Muscle layer of colon (tissue), 2 donors: ENCODE measurements around the gene ANKRD40CL.

Experiments used
- H3K27ac ChIP-seq: one replicate; pipeline ENCODE4 v1.7.0; 2013; ENCODE audit warnings: low read depth, mild to moderate bottlenecking, low read length, moderate library complexity
- H3K27me3 ChIP-seq, 2 donors: one replicate each; pipeline ENCODE4 v1.7.0; 2013; ENCODE audit warnings: low read length in 2 of 2, mild to moderate bottlenecking in 2 of 2; ENCODE audit not compliant: insufficient read depth in 2 of 2, control insufficient read depth in 1 of 2
- H3K36me3 ChIP-seq: one replicate; pipeline ENCODE4 v1.7.0; 2013; ENCODE audit warnings: mild to moderate bottlenecking, low read length; ENCODE audit not compliant: insufficient read depth
- H3K4me1 ChIP-seq: one replicate; pipeline ENCODE4 v1.7.0; 2013; ENCODE audit warnings: mild to moderate bottlenecking, low read length; ENCODE audit not compliant: insufficient read depth
- H3K4me3 ChIP-seq, 2 donors: one replicate each; pipeline ENCODE4 v1.7.0; 2013; ENCODE audit warnings: low read length in 2 of 2, low read depth in 1 of 2, mild to moderate bottlenecking in 1 of 2, moderate library complexity in 1 of 2
- H3K9ac ChIP-seq: one replicate; pipeline ENCODE4 v1.7.0; 2013; ENCODE audit warnings: low read length
- H3K9me3 ChIP-seq: one replicate; pipeline ENCODE4 v1.7.0; 2013; ENCODE audit warnings: mild to moderate bottlenecking, low read length
- donor health status: abdominal sarcoma.
- donor health status: Adenocarcinoma of cecum.

ANKRD40CL gene

GRCh38 chr17:50785946-50786570, 18.7 kb upstream of the ANKRD40CL start:
- H3K9me3 ChIP-seq = no peaks in the 10 kb centered on the region
- peaks cover 12% of the 10 kb centered on the region for H3K4me1 ChIP-seq
- no peaks in the 10 kb centered on the region for H3K36me3 ChIP-seq
- no peak overlapping the region for H3K4me3 ChIP-seq
- no peaks in the 10 kb centered on the region for H3K27me3 ChIP-seq
- H3K27ac ChIP-seq = peak overlapping the region; percentile 29
- H3K9ac ChIP-seq = no peak overlapping the region

- H3K4me3 ChIP-seq = no peak overlapping the region
- H3K9me3 ChIP-seq = no peaks in the 10 kb centered on the region
- no peaks in the 10 kb centered on the region for H3K27me3 ChIP-seq
- H3K36me3 ChIP-seq = no peaks in the 10 kb centered on the region
- H3K4me1 ChIP-seq = peaks cover 12% of the 10 kb centered on the region
- no peak overlapping the region for H3K27ac ChIP-seq
- H3K9ac ChIP-seq = no peak overlapping the region
Measured at GRCh38 chr17:50785126-50785525, 17.8 kb upstream of the ANKRD40CL start.

- no peaks in the 10 kb centered on the region for H3K36me3 ChIP-seq
- H3K4me1 ChIP-seq = peaks cover 12% of the 10 kb centered on the region
- no peaks in the 10 kb centered on the region for H3K9me3 ChIP-seq
- no peak overlapping the region for H3K4me3 ChIP-seq
- no peak overlapping the region for H3K9ac ChIP-seq
- no peaks in the 10 kb centered on the region for H3K27me3 ChIP-seq
- no peak overlapping the region for H3K27ac ChIP-seq
Measured at GRCh38 chr17:50783905-50784304, 16.6 kb upstream of the ANKRD40CL start.

- Histone ChIP-seq H3K27ac (no peak overlapping the region), H3K36me3 (no peaks in the 10 kb centered on the region), H3K9me3 (no peaks in the 10 kb centered on the region), H3K4me3 (no peak overlapping the region), H3K27me3 (no peaks in the 10 kb centered on the region), H3K4me1 (peaks cover 12% of the 10 kb centered on the region), H3K9ac (no peak overlapping the region)
Measured at GRCh38 chr17:50783193-50783660, 15.9 kb upstream of the ANKRD40CL start.

- Histone ChIP-seq H3K9ac (no peak overlapping the region), H3K9me3 (no peaks in the 10 kb centered on the region), H3K4me3 (peak overlapping the region in 1 of 2 donors; percentile 18), H3K36me3 (no peaks in the 10 kb centered on the region), H3K4me1 (peaks cover 11% of the 10 kb centered on the region), H3K27me3 (no peaks in the 10 kb centered on the region), H3K27ac (no peak overlapping the region)
Measured at GRCh38 chr17:50781167-50781566, 13.8 kb upstream of the ANKRD40CL start.

- no peak overlapping the region for H3K27ac ChIP-seq
- no peaks in the 10 kb centered on the region for H3K36me3 ChIP-seq
Measured at GRCh38 chr17:50779747-50780353, 12.5 kb upstream of the ANKRD40CL start.

GRCh38 chr17:50778988-50779387, 11.7 kb upstream of the ANKRD40CL start:
- Histone ChIP-seq H3K9ac (no peak overlapping the region), H3K27ac (no peak overlapping the region), H3K4me1 (no peaks in the 10 kb centered on the region), H3K27me3 (no peaks in the 10 kb centered on the region), H3K36me3 (no peaks in the 10 kb centered on the region), H3K9me3 (no peaks in the 10 kb centered on the region), H3K4me3 (no peak overlapping the region)

More at GRCh38 chr17:50779747-50780353, 12.5 kb upstream of the ANKRD40CL start:
- no peaks in the 10 kb centered on the region for H3K27me3 ChIP-seq
- H3K4me3 ChIP-seq = no peak overlapping the region
- no peaks in the 10 kb centered on the region for H3K4me1 ChIP-seq
- no peak overlapping the region for H3K9ac ChIP-seq
- H3K9me3 ChIP-seq = no peaks in the 10 kb centered on the region

GRCh38 chr17:50778471-50778870, 11.2 kb upstream of the ANKRD40CL start:
- H3K27ac ChIP-seq = no peak overlapping the region
- H3K9me3 ChIP-seq = no peaks in the 10 kb centered on the region
- H3K27me3 ChIP-seq = no peaks in the 10 kb centered on the region
- H3K9ac ChIP-seq = no peak overlapping the region
- H3K4me3 ChIP-seq = no peak overlapping the region
- H3K4me1 ChIP-seq = no peaks in the 10 kb centered on the region
- H3K36me3 ChIP-seq = no peaks in the 10 kb centered on the region

- no peak overlapping the region for H3K4me3 ChIP-seq
- H3K4me1 ChIP-seq = no peaks in the 10 kb centered on the region
- no peaks in the 10 kb centered on the region for H3K9me3 ChIP-seq
Measured at GRCh38 chr17:50775926-50776325, 8.6 kb upstream of the ANKRD40CL start.

GRCh38 chr17:50774225-50774803, 7.0 kb upstream of the ANKRD40CL start:
- H3K36me3 ChIP-seq = no peaks in the 10 kb centered on the region
- no peaks in the 10 kb centered on the region for H3K9me3 ChIP-seq
- no peak overlapping the region for H3K27ac ChIP-seq
- H3K9ac ChIP-seq = no peak overlapping the region
- no peaks in the 10 kb centered on the region for H3K4me1 ChIP-seq
- H3K27me3 ChIP-seq = no peaks in the 10 kb centered on the region
- H3K4me3 ChIP-seq = no peak overlapping the region

More at GRCh38 chr17:50775926-50776325, 8.6 kb upstream of the ANKRD40CL start:
- H3K27me3 ChIP-seq = no peaks in the 10 kb centered on the region
- H3K9ac ChIP-seq = no peak overlapping the region
- no peak overlapping the region for H3K27ac ChIP-seq
- no peaks in the 10 kb centered on the region for H3K36me3 ChIP-seq

- Histone ChIP-seq H3K27ac (no peak overlapping the region), H3K4me3 (no peak overlapping the region), H3K9ac (no peak overlapping the region), H3K4me1 (no peaks in the 10 kb centered on the region), H3K9me3 (no peaks in the 10 kb centered on the region), H3K36me3 (no peaks in the 10 kb centered on the region), H3K27me3 (no peaks in the 10 kb centered on the region)
Measured at GRCh38 chr17:50771991-50772785, 4.9 kb upstream of the ANKRD40CL start.
